GM18951 (cell line): Measurements from ENCODE around the gene CPNE4.

Experiments used
- POLR2A ChIP-seq: IDR thresholded peaks from 4 replicates; pipeline ENCODE4 v1.6.1; 2011; ENCODE audit warnings: mild to moderate bottlenecking; ENCODE audit not compliant: insufficient read length, insufficient read depth; ENCODE audit errors: extremely low read depth
- in situ Hi-C: fragments of 300-500 bp; cut with MboI; formaldehyde crosslinking; loops from one replicate; pipeline ENCODE4 v1.12.0; 2022; ENCODE audit warnings: low sequenced_read_pairs, mixed read lengths, inconsistent platforms; ENCODE audit not compliant: unreplicated experiment

Gene CPNE4

GRCh38 chr3:131560795-131561194, 474.0 kb downstream of the CPNE4 start:
- no peak for TF ChIP-seq POLR2A
- in situ Hi-C loops, result no loop called here

GRCh38 chr3:131555456-131555855, 479.4 kb downstream of the CPNE4 start:
- TF ChIP-seq POLR2A, result no peak
- in situ Hi-C loops, result no loop called here

DNA sequence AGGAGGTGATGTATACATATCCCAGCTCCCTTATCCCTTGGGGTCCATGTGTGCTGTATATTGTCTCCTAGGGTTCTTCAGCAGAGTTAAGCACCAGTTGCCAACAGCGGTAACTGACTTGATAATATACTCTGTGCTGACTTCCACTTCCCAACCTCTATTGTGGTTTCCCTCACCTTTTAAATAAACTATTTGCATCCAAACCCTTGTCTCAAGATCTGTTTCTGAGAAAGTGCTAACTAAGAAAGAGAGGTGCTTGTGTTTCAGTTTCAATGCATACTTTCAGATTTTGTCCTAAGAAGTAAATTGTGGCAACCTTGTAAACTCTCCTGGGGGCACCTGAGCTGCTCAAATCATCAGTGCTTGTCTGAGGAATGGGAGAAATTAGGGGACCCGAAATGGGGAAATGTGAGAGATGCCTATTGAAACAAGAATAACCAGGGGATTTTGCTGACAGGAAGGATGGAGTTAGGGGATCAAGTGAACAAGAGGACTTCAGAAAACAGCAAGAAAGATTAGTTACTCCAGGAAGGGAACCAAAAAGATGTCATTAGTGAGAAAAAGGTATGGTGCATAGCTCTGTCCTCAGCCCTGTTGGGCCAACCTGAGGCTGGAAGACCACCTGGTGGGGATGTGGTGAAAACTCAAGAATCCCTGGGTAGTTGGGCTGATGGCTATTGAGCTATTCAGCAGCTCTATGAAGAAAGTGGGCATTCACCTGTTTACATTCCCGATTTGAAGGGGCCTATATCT, 481.1 kb downstream of the CPNE4 start:
- no peak for TF ChIP-seq POLR2A
- in situ Hi-C loops, result no loop called here

- in situ Hi-C loops, result no loop called here
- TF ChIP-seq POLR2A, result no peak
Observed at GRCh38 chr3:131551761-131552160, 483.1 kb downstream of the CPNE4 start.

DNA sequence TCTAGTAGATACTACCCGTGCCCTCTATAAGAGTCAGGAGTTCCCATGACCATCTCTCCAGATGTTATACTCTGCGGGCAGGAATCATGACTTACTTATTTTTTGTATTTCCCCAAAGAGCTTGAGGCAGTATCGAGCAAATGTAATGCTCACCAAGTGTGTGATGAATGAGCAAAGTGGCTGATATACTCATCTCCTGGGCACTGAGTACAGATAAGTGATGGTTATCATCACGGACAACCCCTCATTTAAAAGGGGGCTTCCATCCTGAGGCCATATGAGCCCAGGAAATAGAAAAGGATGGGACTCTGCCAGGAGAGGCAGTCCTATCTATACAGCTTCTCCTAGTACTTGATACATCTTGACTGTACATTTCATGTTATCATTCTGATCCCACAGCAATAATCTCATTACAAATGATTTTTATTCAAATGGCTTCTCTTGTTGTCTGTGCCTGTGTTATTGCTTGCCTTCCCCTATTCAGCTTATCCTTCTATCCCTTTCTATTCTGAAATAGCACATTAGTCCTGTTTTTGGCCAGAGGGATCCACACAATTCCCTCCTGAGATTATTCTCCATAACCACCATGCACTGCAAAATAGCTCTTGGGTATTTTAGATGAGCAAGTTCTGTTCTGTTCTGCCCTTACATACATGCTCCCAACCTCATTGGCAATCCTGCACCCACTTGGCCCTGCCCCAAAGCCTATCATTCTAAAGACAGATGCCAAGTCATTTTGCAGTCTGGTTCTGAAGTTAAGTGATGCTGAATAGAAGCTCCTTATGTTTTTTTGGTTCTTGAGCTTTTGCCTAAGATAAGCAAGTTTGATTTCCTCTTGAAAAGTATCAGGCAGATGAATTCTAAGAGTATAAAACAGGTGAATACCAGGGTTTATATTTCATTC, 484.0 kb downstream of the CPNE4 start:
- TF ChIP-seq POLR2A, result no peak
- in situ Hi-C loops, result no loop called here

GRCh38 chr3:131549340-131549739, 485.5 kb downstream of the CPNE4 start:
- TF ChIP-seq POLR2A, result no peak
- in situ Hi-C loops, result loop anchor here (25.0 kb wide), 2 partner anchors 463 to 638 kb away; no protein-coding TSS in a partner anchor

DNA sequence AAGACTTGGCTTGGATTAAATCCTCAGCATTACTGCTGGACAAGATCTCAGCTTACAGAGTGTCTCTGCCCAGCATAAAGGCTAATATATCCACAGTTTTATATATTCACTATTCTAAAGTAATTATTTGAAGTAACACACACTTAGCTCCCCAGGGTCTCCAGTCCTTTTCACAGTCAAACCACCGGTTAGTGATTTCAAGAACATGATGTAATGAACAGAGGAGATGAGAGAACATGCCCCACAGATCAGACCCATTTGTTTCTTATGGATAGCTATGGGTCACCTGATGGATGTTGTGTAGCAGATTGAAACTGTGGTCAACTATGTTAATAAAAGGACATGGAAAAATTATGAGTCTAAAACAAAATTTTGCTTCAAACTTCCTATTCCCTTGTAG, 487.2 kb downstream of the CPNE4 start:
- TF ChIP-seq POLR2A, result no peak
- in situ Hi-C loops, result loop anchor here (25.0 kb wide), 2 partner anchors 465 to 640 kb away; no protein-coding TSS in a partner anchor

DNA sequence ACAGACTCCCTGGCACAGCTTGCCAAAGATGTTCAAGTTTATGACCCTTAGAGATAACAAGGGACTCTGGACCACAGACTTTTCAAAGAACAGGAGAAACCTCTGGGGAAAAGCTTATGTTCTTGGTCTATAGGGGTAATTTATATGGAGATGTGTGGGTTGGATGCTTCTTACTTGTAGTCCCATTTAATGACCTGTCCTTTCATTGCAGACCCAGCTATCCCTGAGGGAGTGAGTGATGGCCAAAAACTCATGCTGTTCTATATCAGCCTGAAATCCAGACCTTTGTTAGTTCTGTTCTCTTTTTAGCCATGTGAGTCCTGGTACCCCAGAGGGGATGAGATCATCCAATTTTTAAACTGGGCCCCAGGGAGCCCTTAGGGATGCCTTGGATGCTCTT, 488.4 kb downstream of the CPNE4 start:
- in situ Hi-C loops, result loop anchor here (25.0 kb wide), 2 partner anchors 466 to 641 kb away; no protein-coding TSS in a partner anchor

GRCh38 chr3:131544557-131544956, 490.3 kb downstream of the CPNE4 start:
- TF ChIP-seq POLR2A, result no peak
- in situ Hi-C loops, result loop anchor here (25.0 kb wide), 2 partner anchors 468 to 643 kb away; no protein-coding TSS in a partner anchor

More for the DNA sequence above, 488.4 kb downstream of the CPNE4 start:
- no peak for TF ChIP-seq POLR2A

DNA sequence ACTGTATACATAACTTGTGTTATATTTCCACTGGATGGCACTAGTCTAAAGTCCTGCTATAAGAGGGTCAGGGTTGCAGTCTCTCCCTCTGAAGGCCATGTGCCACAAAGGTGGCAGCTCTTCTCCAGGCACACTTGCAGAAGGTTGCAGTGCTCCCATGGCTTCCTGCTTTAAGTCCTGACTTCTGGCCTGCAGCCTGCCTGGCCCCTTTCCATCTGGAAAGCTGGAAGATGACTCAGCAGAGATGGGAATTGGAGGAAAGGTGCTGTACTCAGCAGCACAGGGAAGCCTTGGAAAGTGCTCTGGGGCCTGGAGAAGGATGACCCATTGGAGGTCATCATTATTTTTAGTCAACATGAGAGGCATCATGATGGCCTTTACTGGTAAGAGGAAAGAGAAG, 491.1 kb downstream of the CPNE4 start:
- in situ Hi-C loops, result loop anchor here (25.0 kb wide), 2 partner anchors 469 to 644 kb away; no protein-coding TSS in a partner anchor
- TF ChIP-seq POLR2A, result no peak

DNA sequence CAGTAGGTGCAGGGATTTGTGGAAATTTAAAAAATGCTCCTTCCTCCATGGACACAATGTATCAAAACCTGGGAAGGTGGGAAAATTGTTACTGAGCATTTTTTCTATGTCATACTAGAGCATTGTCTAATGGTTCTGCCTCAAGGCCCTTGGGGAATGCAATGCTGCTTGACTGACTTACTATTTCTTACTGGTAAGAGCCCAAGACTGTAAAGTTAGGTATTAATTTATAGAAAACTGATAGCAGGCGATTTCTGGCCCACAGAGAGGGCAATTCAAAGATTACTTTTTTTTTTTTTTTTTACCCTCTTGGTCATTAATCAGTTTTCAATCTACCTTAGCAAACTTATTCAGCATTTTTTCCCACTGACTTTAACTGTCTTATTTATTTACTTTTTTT, 493.5 kb downstream of the CPNE4 start:
- TF ChIP-seq POLR2A, result no peak
- in situ Hi-C loops, result loop anchor here (25.0 kb wide), 2 partner anchors 471 to 646 kb away; no protein-coding TSS in a partner anchor

GRCh38 chr3:131540821-131541220, 494.0 kb downstream of the CPNE4 start:
- in situ Hi-C loops, result loop anchor here (25.0 kb wide), 2 partner anchors 471 to 646 kb away; no protein-coding TSS in a partner anchor
- TF ChIP-seq POLR2A, result no peak

- no peak for TF ChIP-seq POLR2A
- in situ Hi-C loops, result loop anchor here (25.0 kb wide), 2 partner anchors 472 to 647 kb away; no protein-coding TSS in a partner anchor
Observed at GRCh38 chr3:131540143-131540542, 494.7 kb downstream of the CPNE4 start.

DNA sequence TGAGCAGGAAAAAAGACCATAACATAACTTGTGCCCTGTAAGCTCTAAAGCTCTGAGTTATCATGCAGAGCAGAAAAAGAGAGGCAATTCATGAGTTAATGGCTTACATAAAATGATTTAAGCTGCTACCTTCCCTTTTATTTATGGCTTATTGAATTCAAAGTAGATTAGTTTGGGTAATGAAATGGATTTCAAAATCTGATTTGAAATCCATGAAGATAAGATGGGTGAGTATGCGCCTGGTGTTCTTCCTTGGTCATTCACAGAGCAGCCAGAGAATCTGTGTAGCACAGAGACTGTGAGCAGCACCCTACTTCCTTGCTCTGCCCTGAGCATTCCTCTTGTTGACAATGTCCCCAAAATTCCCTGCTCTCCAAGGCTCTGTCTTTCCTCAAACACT, 495.8 kb downstream of the CPNE4 start:
- in situ Hi-C loops, result loop anchor here (25.0 kb wide), 2 partner anchors 473 to 648 kb away; no protein-coding TSS in a partner anchor
- TF ChIP-seq POLR2A, result no peak
